Naive B cell (primary cell): ENCODE measurements around the gene NOL6. TPM values are rescaled to one million over a fixed set of nuclear protein-coding genes. Genes with fewer than 3 reads are reported as not detected.
"Not testable (repeated sequence)": the region's sequence is repeated elsewhere in the genome, so short reads cannot be mapped to it uniquely, and the experiment has no call there.

Source experiments
- ATAC-seq, 2 donors: fragments of 150-1000 bp; cut with Tn5 transposase; 2 replicates each; pipeline ENCODE4 v1.10.0; 2021; ENCODE audit warnings: low read depth in 2 of 2, mild to moderate bottlenecking in 2 of 2, moderate library complexity in 2 of 2
- DNase-seq: peaks from one replicate; pipeline ENCODE4 v3.0.0; 2022
- H3K27ac Mint-ChIP-seq, 6 donors: one replicate each; pipeline ENCODE4 v1.8.0; 2020 to 2022; ENCODE audit warnings: mild to moderate bottlenecking in 6 of 6, mixed read lengths in 6 of 6, moderate library complexity in 5 of 6, inconsistent platforms in 2 of 6
- H3K27me3 Mint-ChIP-seq, 3 donors: one replicate each; pipeline ENCODE4 v1.8.0; 2021 to 2022; ENCODE audit warnings: mixed read lengths in 3 of 3, mild to moderate bottlenecking in 1 of 3
- H3K36me3 Mint-ChIP-seq, 2 donors: one replicate each; pipeline ENCODE4 v1.8.0; 2020 to 2022; ENCODE audit warnings: mixed read lengths in 2 of 2, inconsistent platforms in 1 of 2, mild to moderate bottlenecking in 1 of 2
- H3K4me1 Mint-ChIP-seq, 3 donors: one replicate each; pipeline ENCODE4 v1.8.0; 2020 to 2022; ENCODE audit warnings: mixed read lengths in 3 of 3, inconsistent platforms in 1 of 3, mild to moderate bottlenecking in 1 of 3, moderate library complexity in 1 of 3
- H3K4me3 Mint-ChIP-seq, 8 donors: one replicate each; pipeline ENCODE4 v1.8.0; 2020 to 2022; ENCODE audit warnings: mild to moderate bottlenecking in 8 of 8, mixed read lengths in 8 of 8, moderate library complexity in 8 of 8, inconsistent platforms in 2 of 8
- H3K9me3 Mint-ChIP-seq, 7 donors: one replicate each; pipeline ENCODE4 v1.8.0; 2020 to 2022; ENCODE audit warnings: mixed read lengths in 7 of 7, mild to moderate bottlenecking in 5 of 7, inconsistent platforms in 2 of 7, moderate library complexity in 1 of 7
- polyA plus RNA-seq, 6 donors: library from polyadenylated mRNA; unstranded; fragments of 300-500 nt; fragmentation: Illumina TruSeq; gene quantifications; one replicate each; pipeline ENCODE4 v1.2.3, GENCODE V29; 2021; ENCODE audit warnings: low read depth in 6 of 6

NOL6 gene
- polyA plus RNA-seq, 6 donors from 2014 or later, result 5.7 to 23.9 (median 11.4) TPM

DNA sequence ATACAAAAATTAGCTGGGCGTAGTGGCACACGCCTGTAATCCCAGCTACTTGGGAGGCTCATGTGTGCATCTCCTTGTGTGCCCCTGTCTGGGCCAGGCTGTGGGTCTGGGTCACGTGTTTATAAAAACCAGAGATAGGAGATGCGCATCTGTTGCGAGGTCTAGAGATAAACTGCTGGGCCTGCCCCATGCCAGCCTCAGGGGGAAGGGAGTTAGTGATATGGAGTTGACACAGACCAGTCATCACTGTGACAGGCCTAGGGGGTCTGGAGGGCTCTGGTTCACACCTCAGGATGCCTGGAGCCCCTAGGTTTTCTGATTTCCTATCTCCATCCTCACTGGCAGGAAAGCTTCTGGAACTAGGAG, 19.1 kb downstream of the NOL6 start:
- not testable (repeated sequence) for H3K9me3 Mint-ChIP-seq, H3K4me3 Mint-ChIP-seq, H3K36me3 Mint-ChIP-seq, H3K4me1 Mint-ChIP-seq, H3K27me3 Mint-ChIP-seq, ATAC-seq, DNase-seq, H3K27ac Mint-ChIP-seq

- H3K4me1 Mint-ChIP-seq, result peaks cover 0 to 7% (median 3%) of the 10 kb centered on the region in 3 donors
- H3K4me3 Mint-ChIP-seq, result no peak overlapping the region
- no peak for DNase-seq
- H3K9me3 Mint-ChIP-seq, result no peaks in the 10 kb centered on the region
- H3K27ac Mint-ChIP-seq, result no peak overlapping the region
- H3K36me3 Mint-ChIP-seq, result no peaks in the 10 kb centered on the region
- H3K27me3 Mint-ChIP-seq, result peaks cover 0 to 6% (median 0%) of the 10 kb centered on the region in 3 donors
- ATAC-seq, result no peak
Measured at GRCh38 chr9:33453999-33454660, 19.6 kb downstream of the NOL6 start.

DNA sequence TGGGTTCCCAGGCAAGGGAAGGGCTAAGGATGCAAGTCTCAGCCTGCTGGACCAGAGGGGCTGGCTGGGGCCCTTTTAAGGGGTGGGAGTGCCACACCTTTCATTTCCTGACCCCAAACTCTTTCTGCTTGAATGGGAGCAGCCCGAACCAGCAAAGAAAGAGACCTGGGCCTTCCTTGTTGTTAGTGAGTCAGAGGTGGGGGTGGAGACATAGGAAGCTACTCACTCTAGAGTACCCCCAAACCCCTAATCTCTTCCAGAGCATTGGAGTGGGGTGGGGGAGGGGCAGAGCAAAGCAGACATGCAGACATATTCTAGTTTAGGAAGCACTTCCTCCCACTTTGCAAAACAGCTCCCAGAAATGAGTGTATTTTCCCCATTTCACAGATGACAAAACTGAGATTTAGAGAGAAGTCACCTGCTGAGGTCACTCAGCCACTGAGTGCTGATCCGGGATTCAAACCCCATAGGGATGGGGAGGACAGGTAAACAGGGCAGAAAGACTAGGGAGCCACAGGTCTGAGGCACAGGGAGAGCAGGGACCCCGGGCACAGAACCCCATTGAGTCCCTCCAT, 20.4 kb downstream of the NOL6 start:
- no peaks in the 10 kb centered on the region for H3K36me3 Mint-ChIP-seq
- H3K27me3 Mint-ChIP-seq, result peaks cover 0 to 8% (median under 1%) of the 10 kb centered on the region in 3 donors
- no peak overlapping the region for H3K4me3 Mint-ChIP-seq
- DNase-seq (no peak), ATAC-seq (no peak)
- H3K4me1 Mint-ChIP-seq, result peaks cover 0 to 3% (median 3%) of the 10 kb centered on the region in 3 donors
- H3K9me3 Mint-ChIP-seq, result no peaks in the 10 kb centered on the region
- H3K27ac Mint-ChIP-seq, result no peak overlapping the region

DNA sequence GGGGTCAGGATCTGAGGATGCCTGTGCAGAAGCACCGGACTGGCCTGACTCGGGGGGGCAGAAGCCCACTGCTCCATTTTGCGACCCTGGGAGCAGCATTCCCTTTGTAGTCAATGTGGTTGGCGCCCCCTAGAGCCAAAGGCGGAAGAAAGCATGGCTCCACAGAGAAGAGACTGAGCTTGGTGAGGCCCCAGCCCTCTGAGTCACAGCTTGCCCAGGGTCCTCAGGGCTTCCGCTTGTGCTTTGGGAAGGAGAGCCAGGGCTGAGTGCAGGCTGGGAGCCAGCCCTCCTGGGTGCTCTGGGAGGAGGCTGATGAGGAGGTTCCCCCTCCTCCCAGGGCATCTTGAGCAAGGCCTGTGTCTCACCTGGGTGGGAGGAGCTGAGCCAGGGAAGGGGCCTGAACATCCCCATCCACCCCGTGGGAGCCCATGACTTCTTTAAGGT, 20.9 kb downstream of the NOL6 start:
- peaks cover 0 to 14% (median 4%) of the 10 kb centered on the region in 3 donors for H3K27me3 Mint-ChIP-seq
- no peaks in the 10 kb centered on the region for H3K9me3 Mint-ChIP-seq
- DNase-seq (no peak), ATAC-seq (no peak)
- peak overlapping the region in 1 of 6 donors; percentile 25 for H3K27ac Mint-ChIP-seq
- no peaks in the 10 kb centered on the region for H3K36me3 Mint-ChIP-seq
- peaks cover 2 to 4% (median 3%) of the 10 kb centered on the region in 3 donors for H3K4me1 Mint-ChIP-seq
- H3K4me3 Mint-ChIP-seq, result no peak overlapping the region

DNA sequence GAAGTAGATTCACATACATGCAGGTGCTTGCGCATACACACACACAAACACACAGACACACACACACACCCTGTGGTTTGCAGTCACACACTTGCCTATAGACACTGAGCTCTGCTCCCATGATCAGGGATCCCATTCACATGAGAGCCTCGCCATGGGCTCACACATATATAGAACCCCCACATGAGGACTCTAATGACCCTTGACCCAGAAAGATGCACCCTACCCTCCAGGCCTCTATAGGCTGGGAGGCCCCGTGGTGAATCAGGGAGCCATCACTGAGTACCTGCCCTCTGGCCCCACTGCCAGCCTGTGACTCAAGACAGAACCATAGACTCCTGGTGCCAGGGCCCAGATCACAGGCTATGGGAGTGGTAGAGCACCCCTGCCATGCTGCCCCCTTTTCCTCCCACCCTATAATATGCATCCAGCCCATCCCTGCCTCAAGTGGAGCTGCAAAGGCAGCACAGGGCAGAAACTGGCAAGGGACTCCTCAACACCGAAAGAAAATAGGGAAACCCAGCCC, 23.0 kb downstream of the NOL6 start:
- Mint-ChIP-seq H3K4me1 (peaks cover 17 to 20% (median 18%) of the 10 kb centered on the region in 3 donors), H3K4me3 (no peak overlapping the region), H3K9me3 (no peaks in the 10 kb centered on the region), H3K36me3 (no peaks in the 10 kb centered on the region), H3K27me3 (peaks cover 5 to 28% (median 8%) of the 10 kb centered on the region in 3 donors), H3K27ac (no peak overlapping the region)
- ATAC-seq (no peak), DNase-seq (no peak)

GRCh38 chr9:33449715-33450114, 24.0 kb downstream of the NOL6 start:
- no peak overlapping the region for H3K27ac Mint-ChIP-seq
- H3K4me3 Mint-ChIP-seq, result no peak overlapping the region

GRCh38 chr9:33447799-33448553, 25.7 kb downstream of the NOL6 start:
- Mint-ChIP-seq H3K4me1 (peaks cover 17 to 20% (median 18%) of the 10 kb centered on the region in 3 donors), H3K9me3 (no peaks in the 10 kb centered on the region), H3K27ac (peak overlapping the region in 1 of 6 donors; percentile 70), H3K27me3 (peaks cover 5 to 34% (median 13%) of the 10 kb centered on the region in 3 donors), H3K36me3 (no peaks in the 10 kb centered on the region), H3K4me3 (peak overlapping the region; percentile 31 to 90 (median 78))
- peak in 1 of 2 donors; percentile 13 for ATAC-seq
- no peak for DNase-seq

More at GRCh38 chr9:33449715-33450114, 24.0 kb downstream of the NOL6 start:
- no peak for DNase-seq
- Mint-ChIP-seq H3K9me3 (no peaks in the 10 kb centered on the region), H3K4me1 (peaks cover 17 to 20% (median 18%) of the 10 kb centered on the region in 3 donors), H3K27me3 (peaks cover 5 to 34% (median 13%) of the 10 kb centered on the region in 3 donors), H3K36me3 (no peaks in the 10 kb centered on the region)
- ATAC-seq, result no peak

GRCh38 chr9:33446946-33447798, 26.6 kb downstream of the NOL6 start, which contains the start of gene AQP3:
Gene AQP3 (minus strand): TSS chr9:33447593. CDS start chr9:33447530, 63 bp downstream.
- Mint-ChIP-seq H3K9me3 (no peaks in the 10 kb centered on the region), H3K4me1 (peaks cover 14 to 20% (median 18%) of the 10 kb centered on the region in 3 donors), H3K27ac (peak within 1 kb of the TSS in 2 of 6 donors; percentile 8 to 70), H3K36me3 (no peaks in the 10 kb centered on the region), H3K27me3 (peaks cover 5 to 34% (median 13%) of the 10 kb centered on the region in 3 donors), H3K4me3 (peak within 1 kb of the TSS; percentile 69 to 90 (median 81))
- peak; percentile 29 for DNase-seq
- ATAC-seq, result peak; percentile 79 to 80

DNA sequence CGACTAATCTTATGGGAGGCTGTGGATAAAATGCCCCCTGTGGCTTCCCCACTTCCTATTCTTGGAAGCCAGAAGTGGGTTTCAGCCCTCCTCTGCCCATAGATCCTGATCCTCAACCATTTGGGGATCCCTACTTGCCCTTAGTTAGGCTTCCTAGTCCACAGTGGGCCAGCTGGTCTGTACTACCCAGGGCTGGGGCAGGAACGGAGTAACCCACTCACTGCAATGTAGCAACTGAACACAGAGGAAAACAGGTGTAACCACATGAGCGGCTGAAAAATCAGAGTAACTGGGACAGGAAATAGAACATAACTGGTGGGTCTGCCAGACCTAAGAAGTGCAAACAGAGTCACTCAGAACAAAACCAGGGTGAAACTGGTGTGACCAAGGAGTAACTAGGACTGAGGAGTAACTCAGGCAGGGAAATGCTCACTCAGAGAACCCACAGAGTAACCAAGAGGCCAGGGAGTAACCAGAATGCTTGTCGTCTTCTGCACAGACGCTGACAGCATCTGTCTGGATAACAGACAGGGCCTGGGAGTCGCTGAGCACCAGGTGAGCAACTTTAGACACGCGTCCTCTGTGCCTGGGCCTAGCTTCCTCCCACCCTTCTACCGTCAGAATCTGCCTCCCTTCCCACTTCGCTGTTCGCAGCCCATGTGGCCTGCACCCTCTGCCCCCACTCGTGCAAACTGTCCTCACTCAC, 27.3 kb downstream of the NOL6 start:
- peak; percentile 24 to 37 for ATAC-seq
- H3K4me1 Mint-ChIP-seq, result peaks cover 14 to 20% (median 18%) of the 10 kb centered on the region in 3 donors

DNA sequence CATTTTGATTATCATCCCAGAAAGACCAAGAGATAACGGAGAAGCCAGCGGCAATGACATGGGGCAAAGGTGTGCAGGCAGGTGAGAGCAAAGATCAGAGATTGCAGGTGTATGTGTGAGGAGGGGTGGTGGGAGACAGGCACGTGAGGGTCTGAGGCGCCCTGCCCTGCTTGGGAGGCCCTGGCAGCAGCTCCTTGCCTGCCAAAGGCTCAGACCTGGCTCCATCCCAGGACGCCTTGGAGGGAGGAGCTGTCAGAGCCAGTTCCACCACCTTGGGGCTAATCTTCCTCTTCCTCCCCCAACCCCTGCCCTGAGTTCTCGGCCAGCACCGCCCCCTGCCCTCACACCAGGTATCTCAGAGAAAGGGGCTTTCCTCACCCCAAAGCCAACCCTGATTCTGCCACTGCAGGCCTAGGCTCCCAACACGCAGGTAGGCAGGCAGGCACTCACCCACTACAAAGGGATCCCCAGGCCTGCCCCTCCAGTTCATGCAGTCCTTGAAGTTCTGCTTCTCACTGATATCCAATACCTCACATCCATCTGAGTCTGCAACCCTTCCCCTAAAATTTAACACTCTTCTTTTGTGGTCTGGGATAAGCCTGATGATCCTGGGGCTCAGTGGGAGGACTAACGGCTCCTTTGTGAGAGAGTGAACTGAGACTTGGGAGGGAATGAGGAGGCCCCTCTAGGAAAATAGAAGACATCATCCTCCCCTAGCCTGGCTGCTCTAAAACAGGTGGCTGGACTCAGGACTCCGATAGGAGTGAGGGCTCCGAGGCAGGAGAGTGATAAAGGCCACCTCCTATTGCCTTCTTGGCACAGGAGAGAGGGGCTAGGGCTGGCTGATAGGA, 28.1 kb downstream of the NOL6 start:
- ATAC-seq (no peak), DNase-seq (no peak)
- Mint-ChIP-seq H3K4me3 (peak overlapping the region in 4 of 8 donors; percentile 10 to 82 (median 74)), H3K9me3 (no peaks in the 10 kb centered on the region), H3K4me1 (peaks cover 14 to 20% (median 18%) of the 10 kb centered on the region in 3 donors), H3K36me3 (no peaks in the 10 kb centered on the region), H3K27me3 (peaks cover 6 to 38% (median 13%) of the 10 kb centered on the region in 3 donors), H3K27ac (peak overlapping the region in 1 of 6 donors; percentile 8)

More for the DNA sequence above, 27.3 kb downstream of the NOL6 start:
- no peaks in the 10 kb centered on the region for H3K9me3 Mint-ChIP-seq
- H3K27me3 Mint-ChIP-seq, result peaks cover 5 to 39% (median 13%) of the 10 kb centered on the region in 3 donors
- peak overlapping the region in 1 of 6 donors; percentile 8 for H3K27ac Mint-ChIP-seq
- peak overlapping the region; percentile 51 to 85 (median 79) for H3K4me3 Mint-ChIP-seq
- H3K36me3 Mint-ChIP-seq, result no peaks in the 10 kb centered on the region
- no peak for DNase-seq

- H3K4me1 Mint-ChIP-seq, result peaks cover 14 to 20% (median 20%) of the 10 kb centered on the region in 3 donors
- ATAC-seq, result no peak
- peaks cover 13 to 50% (median 22%) of the 10 kb centered on the region in 3 donors for H3K27me3 Mint-ChIP-seq
- no peaks in the 10 kb centered on the region for H3K36me3 Mint-ChIP-seq
- H3K4me3 Mint-ChIP-seq, result no peak overlapping the region
- H3K27ac Mint-ChIP-seq, result no peak overlapping the region
- H3K9me3 Mint-ChIP-seq, result no peaks in the 10 kb centered on the region
- no peak for DNase-seq
Measured at GRCh38 chr9:33443464-33444154, 30.1 kb downstream of the NOL6 start.
